Stimulated activated CD4-positive, alpha-beta T cell treated with anti-CD3 and anti-CD28 coated beads, Interleukin-12 subunit alpha, Interleukin-12 subunit beta, amount 100 ng/mL, for 48 hours (primary cell): Measurements from ENCODE around the gene FAXC.

Experiments
- DNase-seq, 3 donors: peaks; one replicate each; pipeline ENCODE4 v3.0.0-alpha.2; 2020; ENCODE audit warnings: low read depth in 2 of 3, low spot score in 1 of 3

FAXC gene

GRCh38 chr6:99349171-99350141 lies at the start of gene FAXC:
TSS of gene FAXC (minus strand) at chr6:99349674. CDS start at chr6:99349372, 302 bp downstream.
- no peak for DNase-seq

GRCh38 chr6:99397287-99397686 lies 47.8 kb upstream of the FAXC start:
- DNase-seq: no peak

DNA sequence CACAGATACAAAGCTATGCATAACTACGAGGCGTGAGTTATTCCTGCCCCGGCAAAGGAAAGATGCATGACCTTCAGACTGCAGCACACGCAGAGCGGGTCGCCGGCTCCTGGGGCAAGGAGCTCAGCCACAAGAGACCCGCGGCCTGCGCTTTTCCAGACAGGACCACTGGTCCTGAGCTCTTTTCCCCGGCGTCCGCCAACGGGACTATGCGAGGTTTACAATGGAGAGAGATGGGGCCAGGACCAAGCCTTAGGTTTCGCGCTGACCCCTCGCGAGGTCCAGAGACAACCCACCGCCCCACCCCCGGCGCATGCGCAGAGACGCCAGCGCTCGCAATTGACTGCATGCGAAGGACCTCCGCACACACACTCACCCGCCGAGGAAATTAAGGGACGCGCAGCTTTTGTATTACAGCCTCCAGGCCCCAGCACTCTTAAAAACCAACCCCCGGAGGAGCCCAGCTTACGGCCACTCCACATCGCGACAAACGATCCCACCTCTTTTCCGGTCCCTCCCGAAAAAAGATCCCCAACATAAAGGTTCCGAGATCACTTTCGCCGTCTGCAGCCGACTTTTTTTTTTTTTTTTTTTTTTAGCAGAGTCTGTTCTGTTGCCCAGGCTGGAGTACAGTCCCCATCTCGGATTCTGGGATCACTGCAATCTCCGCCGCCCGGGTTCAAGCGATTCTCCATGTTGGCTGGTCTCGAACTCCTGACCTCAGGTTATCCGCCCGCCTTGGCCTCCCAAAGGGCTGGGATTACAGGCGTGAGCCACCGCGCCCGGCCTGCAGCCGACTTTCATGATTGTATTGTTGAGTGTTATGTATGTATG lies 44.4 kb upstream of the FAXC start, which contains the start of gene COQ3:
TSS of gene COQ3 (minus strand) at position 498 of the 834 bp plus-strand sequence. CDS start at position 482, 16 bp downstream.
- DNase-seq: peak; percentile 39 to 60 (median 51)

DNA sequence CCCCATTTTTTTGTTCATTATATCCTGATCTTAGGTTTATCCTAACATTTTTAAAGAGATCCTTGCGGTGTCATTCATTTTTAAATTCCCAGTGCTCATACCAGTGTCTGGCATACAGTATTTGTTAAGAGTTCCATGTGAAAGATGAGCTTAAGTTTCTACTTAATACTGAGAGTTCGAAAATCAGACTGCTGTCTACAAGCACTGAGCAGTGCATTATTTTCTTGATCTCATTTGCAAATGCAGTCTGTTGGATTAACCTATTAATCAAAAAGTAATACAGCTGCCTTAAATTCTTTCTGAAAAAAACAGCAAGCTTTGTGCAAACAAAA lies 43.9 kb upstream of the FAXC start:
- DNase-seq: no peak

GRCh38 chr6:99390896-99391295 lies 41.4 kb upstream of the FAXC start:
- DNase-seq: no peak

GRCh38 chr6:99384507-99384906 lies 35.0 kb upstream of the FAXC start:
- no peak for DNase-seq

DNA sequence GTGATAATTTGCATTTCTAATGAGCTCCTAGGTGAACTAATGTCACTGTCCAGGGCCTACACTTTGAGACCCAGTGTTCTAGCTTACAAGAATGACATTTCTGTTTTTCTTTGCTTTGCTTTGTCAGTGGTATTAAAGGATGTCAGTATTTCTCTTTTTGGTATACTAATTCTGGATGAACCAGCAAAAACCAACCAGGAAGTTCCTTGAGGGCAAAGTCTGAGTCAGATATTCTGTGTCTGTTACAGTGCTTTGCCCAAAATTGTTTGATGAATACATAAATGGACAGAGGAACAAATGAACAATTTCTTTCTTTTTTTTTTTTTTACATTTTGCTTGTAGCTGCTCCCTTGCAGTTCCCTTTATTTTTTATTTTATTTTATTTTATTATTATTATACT lies 29.2 kb upstream of the FAXC start:
- no peak for DNase-seq

DNA sequence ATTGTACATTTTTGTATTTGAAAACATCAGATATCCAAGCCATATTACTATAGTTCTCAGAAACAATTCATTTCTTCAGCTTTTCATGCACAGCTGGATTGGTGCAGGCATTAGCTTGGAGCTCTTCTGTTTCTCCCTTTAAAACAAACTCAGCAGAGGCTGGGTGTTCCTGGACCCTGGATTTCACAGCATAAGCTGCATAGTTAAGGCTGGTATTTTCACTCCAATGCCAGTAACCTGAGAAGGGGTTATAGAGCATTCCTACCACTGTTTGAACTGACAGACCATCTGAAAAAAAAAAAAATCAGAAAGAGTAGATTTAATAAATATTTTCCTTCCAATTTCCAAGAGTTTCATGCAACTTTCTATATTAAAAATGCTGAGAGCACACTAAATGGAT lies 20.1 kb upstream of the FAXC start:
- DNase-seq: no peak

- DNase-seq: no peak
Observed at GRCh38 chr6:99366852-99367251, 17.4 kb upstream of the FAXC start.

DNA sequence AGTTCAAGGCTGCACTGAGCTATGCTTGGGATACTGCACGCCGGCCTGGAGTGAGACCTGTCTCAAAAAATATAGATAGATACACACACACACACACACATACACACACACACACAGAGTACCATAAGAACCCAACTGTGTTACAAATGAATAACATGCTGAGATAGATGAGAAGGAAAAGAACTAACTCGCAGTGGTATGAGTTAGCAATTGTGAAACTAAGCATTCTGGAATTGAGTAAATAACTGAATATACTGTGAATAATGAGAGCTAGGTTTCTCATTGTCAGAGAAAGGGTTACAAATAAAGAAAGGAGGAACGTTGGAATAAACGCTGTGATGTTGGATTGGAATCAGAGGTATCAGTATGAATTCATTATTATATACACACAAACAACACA lies 14.6 kb upstream of the FAXC start:
- no peak for DNase-seq

DNA sequence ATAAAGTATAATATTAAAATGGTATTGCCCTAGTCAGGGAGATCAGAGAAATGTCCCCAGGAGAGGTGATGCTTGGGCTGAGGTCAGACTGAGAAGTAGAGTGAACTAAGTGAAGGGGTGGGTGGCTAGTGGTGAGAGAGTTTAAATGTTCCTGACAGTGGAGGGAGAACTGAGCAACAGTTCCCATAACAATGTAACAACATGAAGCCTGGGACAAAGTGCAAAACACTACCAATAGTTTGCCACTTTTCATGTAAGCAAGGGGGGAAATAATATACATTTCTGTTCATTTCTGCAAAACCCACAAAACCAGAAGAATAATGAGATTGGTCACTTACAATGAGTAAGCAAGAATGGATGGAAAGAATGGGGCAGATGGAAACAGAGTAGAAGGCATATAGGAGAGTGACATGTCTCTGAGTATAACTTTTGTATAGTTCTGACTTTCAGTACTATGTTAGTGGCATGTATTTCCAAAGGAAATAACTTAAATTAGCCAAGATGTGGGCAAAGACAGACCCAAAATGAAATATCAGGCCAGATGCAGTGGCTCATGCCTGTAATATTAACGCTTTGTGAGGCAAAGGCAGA lies 13.3 kb upstream of the FAXC start:
- no peak for DNase-seq

GRCh38 chr6:99359800-99360199 lies 10.3 kb upstream of the FAXC start:
- no peak for DNase-seq

DNA sequence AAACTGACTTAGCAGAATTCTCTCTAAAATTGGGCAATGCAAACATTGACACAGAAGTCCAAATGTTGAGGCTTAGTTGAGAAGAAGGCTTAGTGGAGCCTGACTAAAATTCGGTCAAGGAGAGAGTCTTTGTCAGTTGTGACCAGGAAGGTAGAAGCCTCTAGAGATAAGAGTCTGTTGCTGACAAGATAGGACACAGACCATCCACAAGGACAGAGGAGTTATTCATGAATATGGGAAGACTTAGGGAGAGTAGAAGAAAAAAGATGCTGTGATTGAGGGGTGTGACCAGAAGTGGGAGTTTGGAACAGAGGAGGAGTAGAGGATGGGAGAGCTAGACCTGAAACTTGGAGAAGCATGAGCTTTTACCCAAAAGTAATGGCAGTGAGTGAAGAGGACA lies 7.2 kb upstream of the FAXC start:
- DNase-seq: no peak

DNA sequence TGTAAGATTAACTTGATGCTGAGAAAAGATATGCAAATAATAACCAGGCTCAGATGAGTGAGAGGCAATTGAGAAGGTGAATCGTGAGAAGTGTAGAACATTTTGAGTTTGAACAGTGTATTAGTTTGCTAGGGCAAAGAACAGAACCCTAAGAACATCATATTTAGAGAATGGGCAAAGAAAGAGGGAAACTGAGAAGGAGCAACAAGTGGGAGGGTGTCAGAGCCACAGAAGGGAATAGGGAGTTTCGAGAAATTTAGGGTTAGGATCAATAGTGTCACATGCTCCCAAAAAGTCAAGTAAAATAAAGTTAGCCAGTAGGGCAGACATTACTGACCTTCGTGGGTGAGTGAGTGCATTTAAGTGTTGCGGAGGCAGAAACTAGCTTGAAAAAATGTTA lies 5.5 kb upstream of the FAXC start:
- no peak for DNase-seq

DNA sequence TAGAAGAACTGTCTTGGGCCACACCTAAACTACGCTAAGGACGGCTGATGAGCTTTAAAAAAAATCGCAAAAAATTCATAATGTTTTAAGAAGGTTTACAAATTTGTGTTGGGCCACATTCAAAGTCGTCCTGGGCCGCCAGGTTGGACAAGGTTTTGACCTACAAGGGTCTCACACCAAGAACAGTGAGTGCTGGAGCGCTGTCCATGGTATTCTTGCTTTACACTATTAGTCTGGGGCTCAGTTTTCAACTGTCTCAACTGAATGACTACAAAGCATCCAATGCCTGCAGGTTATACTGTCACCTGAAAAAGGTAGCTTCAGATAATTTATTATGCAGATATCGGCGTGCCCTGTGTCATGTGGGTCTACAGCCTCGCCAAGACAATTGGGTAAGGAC lies 3.7 kb upstream of the FAXC start:
- DNase-seq: no peak

GRCh38 chr6:99350573-99350972 lies 1.1 kb upstream of the FAXC start:
- no peak for DNase-seq

DNA sequence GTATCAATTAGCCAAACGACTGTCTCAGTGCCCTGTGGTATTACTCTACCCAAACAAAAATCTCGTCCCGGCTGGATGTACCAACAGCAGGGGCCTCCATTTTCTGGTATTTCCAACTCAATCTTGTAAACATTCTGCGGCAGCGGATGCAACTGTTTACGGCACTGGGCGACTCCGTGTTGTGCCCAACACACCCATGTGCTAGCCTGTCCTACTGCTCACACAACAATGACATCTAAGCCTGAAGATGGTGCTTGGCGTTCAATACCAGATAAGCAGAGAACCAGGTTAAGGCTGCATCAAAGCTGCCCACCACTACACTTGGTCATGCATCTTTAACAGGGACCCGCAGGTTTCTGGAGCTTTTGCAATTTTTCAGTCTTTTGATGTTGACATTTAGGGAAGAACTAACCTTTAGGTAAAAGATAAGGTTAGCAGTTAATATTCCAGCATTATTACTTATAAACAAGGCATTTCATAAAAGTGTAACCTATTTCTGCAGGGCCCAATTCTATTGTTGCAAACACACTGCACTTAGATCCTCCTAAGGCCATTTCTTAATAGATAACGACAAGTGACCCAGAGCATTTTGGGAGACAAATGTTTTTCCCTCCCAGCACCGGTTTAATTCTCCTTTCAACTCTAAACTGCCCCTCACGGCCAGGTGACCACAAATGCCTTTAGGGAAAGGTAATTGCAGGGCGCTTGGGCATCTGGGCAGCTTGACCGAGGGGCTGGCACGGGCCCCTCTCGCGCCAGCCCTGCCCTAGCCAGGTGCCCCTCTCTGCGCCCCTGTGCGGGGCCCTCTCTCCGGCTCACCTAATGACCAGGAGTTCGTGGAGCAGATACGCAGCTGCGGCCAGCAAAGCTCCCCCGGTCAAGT lies 945 bp downstream of the FAXC start:
- no peak for DNase-seq

DNA sequence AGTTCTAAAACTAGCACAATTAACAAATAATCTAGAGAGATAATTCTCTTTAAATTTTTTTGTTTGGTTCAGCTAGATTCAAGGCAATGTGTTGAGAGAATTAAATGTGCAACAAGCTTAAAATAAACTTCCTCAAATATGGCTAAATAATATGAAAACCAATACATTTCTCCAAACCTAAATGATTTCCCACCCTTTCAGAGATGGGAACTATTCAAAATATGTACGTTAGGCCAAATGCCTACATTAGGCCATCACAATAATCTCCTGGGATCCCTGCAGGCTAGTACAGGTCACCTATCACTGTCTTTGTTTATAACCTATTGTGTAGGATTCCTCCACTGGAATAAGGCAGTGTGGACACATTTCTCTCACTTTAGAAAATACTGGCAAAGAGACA lies 1.7 kb downstream of the FAXC start:
- no peak for DNase-seq

DNA sequence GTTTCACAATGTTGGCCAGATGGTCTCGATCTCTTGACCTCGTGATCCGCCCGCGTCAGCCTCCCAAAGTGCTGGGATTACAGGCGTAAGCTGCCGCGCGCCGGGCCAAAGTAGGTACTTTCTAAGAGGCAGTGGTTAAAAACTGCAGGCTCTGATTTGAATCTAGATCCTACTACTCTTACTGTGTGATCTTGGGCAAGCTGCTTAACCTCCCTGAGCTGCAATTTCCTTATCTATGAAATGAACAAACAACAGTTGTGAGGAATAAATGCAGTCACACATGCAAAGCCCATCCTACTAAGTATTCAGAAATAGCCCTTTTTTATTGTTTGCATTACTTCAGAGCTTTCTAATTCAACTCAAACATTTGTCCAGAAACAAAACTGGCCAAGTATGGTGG lies 2.9 kb downstream of the FAXC start:
- no peak for DNase-seq

- DNase-seq: no peak
Observed at GRCh38 chr6:99345164-99345563, 4.3 kb downstream of the FAXC start.

- no peak for DNase-seq
Observed at GRCh38 chr6:99344289-99344688, 5.2 kb downstream of the FAXC start.
